ENCODE measurements around the gene TRIL. TPM values are rescaled to one million over a fixed set of nuclear protein-coding genes. Genes with fewer than 3 reads are reported as not detected.

Gene TRIL, protein sequence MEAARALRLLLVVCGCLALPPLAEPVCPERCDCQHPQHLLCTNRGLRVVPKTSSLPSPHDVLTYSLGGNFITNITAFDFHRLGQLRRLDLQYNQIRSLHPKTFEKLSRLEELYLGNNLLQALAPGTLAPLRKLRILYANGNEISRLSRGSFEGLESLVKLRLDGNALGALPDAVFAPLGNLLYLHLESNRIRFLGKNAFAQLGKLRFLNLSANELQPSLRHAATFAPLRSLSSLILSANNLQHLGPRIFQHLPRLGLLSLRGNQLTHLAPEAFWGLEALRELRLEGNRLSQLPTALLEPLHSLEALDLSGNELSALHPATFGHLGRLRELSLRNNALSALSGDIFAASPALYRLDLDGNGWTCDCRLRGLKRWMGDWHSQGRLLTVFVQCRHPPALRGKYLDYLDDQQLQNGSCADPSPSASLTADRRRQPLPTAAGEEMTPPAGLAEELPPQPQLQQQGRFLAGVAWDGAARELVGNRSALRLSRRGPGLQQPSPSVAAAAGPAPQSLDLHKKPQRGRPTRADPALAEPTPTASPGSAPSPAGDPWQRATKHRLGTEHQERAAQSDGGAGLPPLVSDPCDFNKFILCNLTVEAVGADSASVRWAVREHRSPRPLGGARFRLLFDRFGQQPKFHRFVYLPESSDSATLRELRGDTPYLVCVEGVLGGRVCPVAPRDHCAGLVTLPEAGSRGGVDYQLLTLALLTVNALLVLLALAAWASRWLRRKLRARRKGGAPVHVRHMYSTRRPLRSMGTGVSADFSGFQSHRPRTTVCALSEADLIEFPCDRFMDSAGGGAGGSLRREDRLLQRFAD
- not detected in 5 replicates for total RNA-seq (2022; extraction: Qiagen RNA extraction; ENCODE audit: low read depth)

DNA sequence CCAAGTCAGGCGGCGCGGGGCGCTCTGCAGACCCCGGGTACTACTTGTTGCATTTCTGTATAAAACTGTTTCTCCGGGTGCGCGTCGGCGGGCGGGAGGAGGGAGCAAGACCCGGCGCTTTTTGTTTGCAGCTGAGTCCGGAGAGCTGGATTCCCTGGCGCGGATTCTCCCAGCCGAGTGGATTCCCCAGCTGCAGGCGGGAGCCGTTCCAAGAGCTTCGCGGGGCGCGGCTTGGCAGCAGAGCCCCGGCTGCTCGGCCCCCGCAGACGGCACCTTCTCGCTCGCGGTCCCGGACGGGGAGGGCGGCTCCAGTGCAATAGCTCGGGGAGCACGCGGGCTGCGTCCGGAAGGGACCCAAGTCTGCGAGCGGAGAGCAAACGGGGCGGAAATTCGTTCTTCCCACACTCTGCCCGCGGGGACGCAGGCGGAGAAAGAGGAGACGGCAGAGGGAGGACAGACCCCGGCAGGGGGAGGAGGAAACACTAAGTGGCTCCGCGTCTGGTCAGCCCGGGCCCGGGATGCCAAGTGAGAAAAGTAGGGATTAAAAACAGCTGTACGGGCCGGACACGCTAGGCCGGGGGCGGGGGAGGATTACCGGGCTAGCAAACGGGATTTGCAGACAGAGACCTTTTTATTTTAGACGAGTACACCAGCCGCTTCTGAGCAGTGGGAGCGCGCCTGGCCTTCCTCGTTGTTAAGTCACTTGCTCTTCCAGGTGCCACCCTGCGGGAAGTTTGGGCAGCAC lies at the start of gene TRIL:
Gene TRIL (minus strand): TSS at position 96 of the 745 bp plus-strand sequence. CDS start 284 bp downstream, outside the sequence.

Other genes starting within 250 kb of the TRIL start
- gene CPVL, start 188.2 kb upstream of the TRIL start, total RNA-seq (2022; extraction: Qiagen RNA extraction; ENCODE audit: low read depth): 0.20 to 0.86 TPM (median 0.41 TPM) in 4 of 5 replicates, not detected in the other
- 0.32 TPM in 1 of 5 replicates, not detected in the others for gene CHN2, start 236.4 kb upstream of the TRIL start, total RNA-seq (2022; extraction: Qiagen RNA extraction; ENCODE audit: low read depth)

All from A549 treated with ZK216348 at 1 μM for 4 hours (cell line).